HG03066 (cell line): Measurements from ENCODE around the gene ACTMAP.

ENCODE experiments used
- ATAC-seq: cut with Tn5 transposase; IDR thresholded peaks from one replicate; pipeline ENCODE4 v1.9.1; 2021; ENCODE audit warnings: low read depth; ENCODE audit not compliant: unreplicated experiment

Gene ACTMAP

DNA sequence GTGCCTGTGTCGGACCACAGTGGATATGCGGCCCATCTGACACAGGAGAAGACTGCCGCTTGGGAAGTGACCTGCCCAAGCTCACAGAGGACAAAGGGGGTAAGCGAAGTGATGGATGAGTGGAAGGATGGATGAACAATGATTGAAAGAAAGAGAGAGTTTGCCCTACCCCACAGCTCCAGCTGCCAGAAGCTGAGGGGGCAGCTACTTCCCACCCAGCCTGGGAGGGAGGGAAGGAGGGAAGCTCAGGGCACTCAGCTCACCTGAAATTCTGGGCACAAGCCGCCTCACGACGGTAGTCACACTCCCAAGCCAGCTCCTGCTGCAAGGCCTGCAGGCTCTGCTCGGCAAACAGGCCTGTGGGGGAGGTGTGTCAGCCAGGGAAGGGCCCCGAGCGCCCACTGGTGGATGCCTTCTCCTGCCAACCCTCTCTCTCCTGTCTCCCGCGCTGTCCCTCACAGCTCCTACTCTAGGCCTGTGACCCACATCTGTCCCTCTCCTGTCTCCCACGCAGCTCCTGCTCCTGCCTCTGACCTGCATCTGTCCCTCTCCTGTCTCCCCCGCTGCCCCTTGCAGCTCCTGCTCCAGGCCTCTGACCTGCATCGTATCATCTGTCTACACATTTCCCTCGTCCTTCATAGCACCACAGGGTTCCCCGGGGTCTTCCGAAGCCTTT lies 47.8 kb downstream of the ACTMAP start:
- ATAC-seq = no peak

DNA sequence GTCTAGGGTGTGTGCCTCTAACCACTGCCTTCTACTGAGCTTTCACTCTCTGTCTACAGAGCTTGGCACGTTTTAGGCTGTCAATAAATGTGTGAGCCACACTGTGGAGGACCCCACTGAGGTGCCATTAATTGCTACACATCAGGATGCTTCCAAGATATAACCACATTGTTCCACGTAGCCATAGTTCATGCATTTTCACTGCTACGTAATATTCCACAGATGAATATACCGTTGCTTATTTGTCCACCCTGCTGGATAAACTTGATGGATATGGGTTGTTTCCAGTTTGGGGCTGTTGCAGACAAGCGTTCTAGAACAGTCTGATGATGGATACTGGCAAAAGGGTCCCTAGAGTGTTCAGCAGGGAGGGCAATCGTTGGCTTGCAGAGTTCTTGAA lies 48.5 kb downstream of the ACTMAP start:
- no peak for ATAC-seq

DNA sequence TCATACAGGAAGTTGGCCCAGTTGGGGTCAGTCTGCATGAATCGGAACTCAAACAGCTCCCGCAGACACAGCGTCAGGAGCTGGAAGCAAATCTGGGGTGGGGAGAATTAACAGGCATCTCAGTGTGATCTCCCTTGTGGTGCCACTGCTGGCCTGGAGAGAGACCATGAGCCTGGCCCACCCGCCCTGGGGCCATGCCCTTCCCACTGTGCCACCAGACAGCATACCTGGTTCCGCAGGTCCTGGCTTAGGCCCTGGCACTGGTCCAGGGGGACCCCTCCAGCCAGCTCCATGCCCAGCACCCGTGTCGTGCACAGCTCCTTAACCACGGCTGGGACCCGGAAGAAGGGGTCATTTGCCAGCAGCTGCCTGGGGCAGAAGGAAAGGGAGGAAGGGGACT lies 50.2 kb downstream of the ACTMAP start:
- no peak for ATAC-seq

DNA sequence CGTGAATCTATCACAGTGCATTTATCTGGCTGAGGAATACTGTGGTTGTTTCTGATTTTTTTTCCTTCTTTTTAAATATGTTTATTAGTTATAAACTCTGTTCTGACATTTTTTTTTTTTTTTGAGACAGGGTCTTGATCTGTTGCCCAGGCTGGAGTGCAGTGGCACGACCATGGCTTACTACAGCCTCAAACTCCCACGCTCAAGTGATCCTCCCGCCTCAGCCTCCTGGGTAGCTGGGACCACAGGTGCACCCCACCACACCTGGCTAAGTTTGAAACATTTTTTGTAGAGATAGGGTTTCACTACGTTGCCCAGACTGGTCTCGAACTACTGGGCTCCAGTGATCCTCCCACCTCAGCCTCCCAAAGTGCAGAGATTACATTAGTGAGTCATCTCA lies 53.3 kb downstream of the ACTMAP start:
- no peak for ATAC-seq

DNA sequence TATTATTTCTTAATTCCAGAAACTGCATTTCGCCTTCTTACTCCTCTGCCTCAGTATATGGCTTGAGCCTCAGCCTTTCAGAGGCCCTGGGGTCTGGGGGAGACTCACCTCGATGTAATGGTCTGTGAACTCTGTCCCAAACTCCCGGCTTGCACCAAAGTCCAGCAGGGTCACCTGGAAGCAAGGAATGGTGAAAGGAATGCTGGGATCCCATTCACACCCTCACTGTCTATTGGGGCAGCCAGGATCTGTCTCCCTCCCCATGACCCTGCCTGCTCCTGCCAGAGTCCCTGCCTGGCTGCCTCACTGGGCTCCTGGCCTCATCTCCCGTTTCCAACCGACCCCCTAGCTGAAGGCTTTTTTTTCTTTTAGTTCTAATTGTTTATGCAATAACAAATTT lies 54.4 kb downstream of the ACTMAP start:
- ATAC-seq = no peak

DNA sequence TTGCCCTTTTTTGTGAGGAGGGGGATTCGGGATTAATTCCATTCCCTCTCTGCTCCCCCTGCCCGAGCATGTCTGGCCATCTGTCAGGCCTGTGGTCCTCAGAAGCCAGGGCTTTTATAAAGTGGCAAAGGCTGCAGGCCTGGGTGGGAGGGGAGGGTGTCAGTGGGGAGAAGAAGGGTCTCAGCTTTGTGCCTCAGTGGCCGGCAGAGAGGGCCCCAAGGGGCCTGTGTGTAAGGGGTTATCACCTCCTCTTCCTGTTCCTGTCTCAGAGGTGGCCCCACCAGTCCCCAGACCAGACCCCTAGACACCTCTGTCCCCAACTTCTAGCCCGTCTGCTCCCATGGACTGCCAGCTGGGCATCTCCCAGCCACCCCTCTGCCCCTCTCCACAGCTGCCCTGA lies 56.4 kb downstream of the ACTMAP start:
- ATAC-seq = no peak

DNA sequence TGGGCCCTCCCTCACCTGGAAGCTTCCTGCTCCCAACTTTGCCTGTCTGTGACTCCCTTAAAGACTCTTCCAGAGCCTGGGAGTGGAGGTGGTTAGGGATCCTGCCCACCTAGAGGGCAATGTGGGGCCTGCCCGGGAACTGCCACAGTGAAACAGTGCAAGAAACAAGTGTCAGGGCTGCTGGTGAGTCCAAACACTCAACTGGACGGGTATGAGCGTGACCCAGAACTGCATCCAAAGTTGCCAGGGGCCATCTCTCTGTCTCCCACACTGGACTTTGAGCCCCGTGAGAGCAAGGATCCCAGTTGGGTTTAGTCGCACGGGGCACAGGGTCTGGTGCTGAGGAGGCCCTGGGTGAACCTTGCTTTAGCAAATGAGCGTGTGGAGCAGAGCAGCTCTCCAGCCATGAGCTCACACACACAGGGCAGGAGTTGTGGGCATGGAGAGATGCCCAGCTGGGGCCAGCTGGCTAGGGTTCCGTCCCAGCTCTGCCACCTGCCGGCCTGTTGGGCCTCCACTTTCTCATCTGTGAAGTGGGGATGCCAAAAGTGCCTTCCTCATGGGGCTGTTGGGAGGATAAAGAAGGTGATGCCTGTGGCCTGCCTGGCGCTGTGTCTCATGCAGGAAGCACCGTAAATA lies 57.0 kb downstream of the ACTMAP start:
- ATAC-seq = no peak

DNA sequence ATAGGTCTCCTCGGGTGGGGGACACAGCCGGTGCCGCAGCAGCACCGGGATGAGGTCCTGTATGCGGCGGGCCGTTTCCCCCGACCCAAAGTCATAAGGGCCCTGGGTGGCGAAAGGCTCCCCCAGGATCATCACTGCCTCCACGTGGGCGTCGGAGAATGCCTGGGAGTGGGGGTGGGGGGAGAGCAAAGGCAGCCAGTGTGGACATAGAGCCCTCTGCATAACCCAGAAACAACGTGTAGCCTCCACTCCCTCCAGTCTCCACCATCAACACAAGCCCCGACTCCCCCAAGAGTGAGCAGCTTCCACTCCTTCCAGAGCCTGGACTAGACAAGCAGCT lies 58.1 kb downstream of the ACTMAP start:
- no peak for ATAC-seq

DNA sequence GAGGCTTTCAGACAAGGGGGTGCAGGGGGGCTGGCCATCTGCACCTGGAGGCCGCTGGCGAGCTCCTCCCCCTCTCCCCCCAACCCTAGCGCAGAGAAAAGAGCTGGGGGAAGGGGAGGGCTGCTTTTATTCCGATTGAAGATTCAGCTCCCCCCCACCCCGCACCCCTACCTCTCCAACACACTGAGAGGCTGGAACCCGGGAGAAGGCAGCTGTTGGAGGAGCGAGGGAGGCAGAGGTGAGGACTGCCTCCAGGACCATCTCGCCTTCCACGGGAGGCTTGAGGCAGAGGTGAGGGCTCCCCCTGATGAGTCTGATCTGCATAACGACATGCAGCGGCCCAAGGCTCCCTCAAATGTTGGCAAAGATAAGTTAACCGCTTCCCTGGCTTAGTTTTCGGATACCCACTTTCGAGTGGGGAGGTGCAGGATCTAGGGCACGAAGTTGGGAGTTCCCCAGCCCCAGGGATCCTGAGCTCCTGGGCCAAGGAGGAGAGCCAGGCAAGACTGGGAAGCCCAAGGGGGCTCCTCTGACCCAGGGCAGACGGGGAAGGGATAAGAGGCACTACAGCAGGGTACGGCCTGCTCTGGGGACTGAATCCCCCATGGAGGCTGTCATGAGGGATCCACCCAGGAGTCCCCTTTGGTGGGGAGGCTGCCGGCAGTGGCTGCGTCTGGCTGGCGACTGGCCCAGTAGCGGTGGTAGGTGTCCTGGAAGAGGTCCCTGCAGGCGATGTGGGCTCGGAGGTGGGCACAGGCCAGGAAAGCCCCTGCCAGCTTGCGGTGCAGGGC lies 58.7 kb downstream of the ACTMAP start:
- no peak for ATAC-seq
